Measurements from ENCODE around the gene C1QTNF6.
"Not testable (repeated sequence)": the region's sequence is repeated elsewhere in the genome, so short reads cannot be mapped to it uniquely, and the experiment has no call there.

C1QTNF6 gene

GRCh38 chr22:37175414-37176281 is 12.4 kb downstream of the C1QTNF6 start:
- no peak for DNase-seq

GRCh38 chr22:37174964-37175363 is 13.1 kb downstream of the C1QTNF6 start:
- DNase-seq: no peak

- DNase-seq: no peak
Observed at GRCh38 chr22:37173709-37174108, 14.3 kb downstream of the C1QTNF6 start.

- no peak for DNase-seq
Observed at GRCh38 chr22:37172266-37173245, 15.5 kb downstream of the C1QTNF6 start.

GRCh38 chr22:37171662-37172061 is 16.4 kb downstream of the C1QTNF6 start:
- no peak for DNase-seq

- not testable (repeated sequence) for DNase-seq
Observed at GRCh38 chr22:37170689-37171405, 17.2 kb downstream of the C1QTNF6 start.

- DNase-seq: no peak
Observed at GRCh38 chr22:37169947-37170688, 17.9 kb downstream of the C1QTNF6 start.

GRCh38 chr22:37169406-37169805 is 18.6 kb downstream of the C1QTNF6 start:
- DNase-seq: no peak

GRCh38 chr22:37167981-37168647 is 19.9 kb downstream of the C1QTNF6 start:
- DNase-seq: no peak

- DNase-seq: no peak
Observed at GRCh38 chr22:37167176-37167980, 20.7 kb downstream of the C1QTNF6 start.

GRCh38 chr22:37166675-37167066 is 21.4 kb downstream of the C1QTNF6 start:
- peak; percentile 86 for DNase-seq

GRCh38 chr22:37165940-37166674 is 21.9 kb downstream of the C1QTNF6 start:
- no peak for DNase-seq

GRCh38 chr22:37165066-37165465 is 23.0 kb downstream of the C1QTNF6 start:
- DNase-seq: no peak

- DNase-seq: no peak
Observed at GRCh38 chr22:37164505-37164887, 23.6 kb downstream of the C1QTNF6 start.

- no peak for DNase-seq
Observed at GRCh38 chr22:37163575-37164504, 24.2 kb downstream of the C1QTNF6 start.

GRCh38 chr22:37163096-37163489 is 25.0 kb downstream of the C1QTNF6 start:
- DNase-seq: no peak

- no peak for DNase-seq
Observed at GRCh38 chr22:37162221-37163095, 25.6 kb downstream of the C1QTNF6 start.

GRCh38 chr22:37161443-37161842 is 26.6 kb downstream of the C1QTNF6 start:
- no peak for DNase-seq
